HG02840 (cell line): ENCODE measurements around the gene KLK14.

Experiments
- ATAC-seq: cut with Tn5 transposase; IDR thresholded peaks from one replicate; pipeline ENCODE4 v1.9.1; 2021; ENCODE audit warnings: mild to moderate bottlenecking, moderate library complexity, moderate number of reproducible peaks; ENCODE audit not compliant: unreplicated experiment, low FRiP score

The KLK14 gene

DNA sequence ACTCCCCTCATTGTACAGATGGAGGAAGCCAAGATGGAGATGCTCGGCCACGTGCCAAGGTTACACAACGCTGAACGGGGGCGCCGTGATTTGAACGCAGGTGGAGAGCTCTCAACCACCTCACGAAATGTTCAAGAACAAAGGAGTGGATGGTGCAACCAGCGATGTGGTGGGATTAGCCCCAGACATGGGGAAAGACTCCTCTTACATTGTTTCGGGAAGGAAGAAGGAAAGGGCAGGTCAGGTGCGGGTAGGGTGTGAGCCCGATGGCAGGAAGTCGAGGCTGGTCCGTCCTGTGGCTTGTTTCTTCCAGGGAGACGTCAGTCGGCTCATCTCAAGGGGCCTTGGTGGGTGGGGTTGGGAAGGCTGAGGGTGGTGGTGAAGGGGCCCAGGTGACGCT is 7.1 kb upstream of the KLK14 start:
- ATAC-seq, result no peak

DNA sequence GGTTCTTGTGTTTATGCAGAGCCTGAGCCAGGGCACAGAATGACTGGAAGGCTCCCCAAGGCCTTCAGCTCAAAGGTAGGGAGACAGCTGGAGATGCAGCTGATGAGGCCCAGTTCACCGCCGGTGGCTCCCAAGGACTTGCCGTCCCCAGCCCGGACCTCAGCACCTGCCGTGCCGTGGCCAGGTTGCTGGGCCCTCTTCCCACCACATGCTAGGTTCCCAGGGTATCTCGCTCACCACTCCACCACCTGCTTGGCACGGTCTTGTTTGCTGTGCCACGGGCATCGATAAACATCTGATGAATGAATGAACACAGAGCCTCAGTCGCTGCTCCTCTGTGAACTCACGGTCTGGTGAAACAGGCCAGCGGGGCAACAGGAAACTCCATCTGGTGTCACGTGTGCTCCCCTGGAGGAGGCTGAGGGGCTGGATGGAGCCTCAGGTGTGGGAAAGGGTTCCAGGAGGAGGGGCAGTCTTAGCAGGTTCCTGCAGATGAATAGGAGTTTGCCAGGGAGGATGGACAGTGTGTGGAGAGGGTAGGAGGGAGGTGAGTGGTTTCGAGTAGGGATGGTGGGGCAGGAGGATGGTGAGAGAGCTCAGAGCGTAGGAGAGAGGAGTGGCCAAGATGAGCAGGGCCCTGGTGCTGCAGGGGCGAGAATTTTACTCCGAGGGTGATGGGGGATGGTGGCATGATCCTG is 3.6 kb upstream of the KLK14 start:
- no peak for ATAC-seq

DNA sequence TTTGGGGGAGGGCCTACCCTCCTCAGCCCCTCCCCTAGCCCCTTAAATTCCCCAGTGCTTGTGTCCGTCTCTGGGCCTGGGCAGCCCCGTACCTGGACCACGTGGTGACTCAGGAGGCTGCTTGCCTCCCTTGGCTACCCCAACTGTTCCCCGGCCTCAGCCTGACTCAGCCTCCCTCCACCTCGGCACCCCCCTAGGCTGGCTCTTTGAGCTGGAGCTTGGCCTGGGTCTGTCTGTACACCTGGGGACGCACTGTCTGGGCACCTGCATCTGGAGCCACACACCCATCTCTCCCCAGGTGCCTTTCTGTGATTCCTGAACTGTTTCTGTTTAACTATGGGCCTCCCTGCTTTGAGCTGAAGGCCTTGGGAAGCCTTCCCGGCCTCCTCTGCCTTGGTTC is 1.8 kb upstream of the KLK14 start:
- no peak for ATAC-seq

DNA sequence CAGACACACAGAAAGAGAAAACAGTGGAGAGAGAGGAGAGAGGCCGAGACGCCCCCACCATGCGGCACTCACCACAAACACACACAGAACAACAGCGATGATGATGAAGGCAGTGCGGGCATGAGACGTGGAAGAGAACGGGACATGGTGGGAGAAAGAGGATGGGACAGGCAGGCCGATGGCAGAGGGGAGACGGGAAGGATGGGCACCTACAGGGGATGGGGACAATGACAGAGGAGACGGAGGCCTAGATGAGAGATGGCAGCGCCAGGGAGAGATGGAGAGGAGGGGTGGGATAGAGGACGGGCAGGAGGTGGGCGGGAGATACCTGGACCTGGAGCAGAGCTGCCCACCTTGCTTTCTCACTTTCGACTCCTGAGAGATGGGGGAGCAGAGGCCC is 1.1 kb upstream of the KLK14 start:
- no peak for ATAC-seq

DNA sequence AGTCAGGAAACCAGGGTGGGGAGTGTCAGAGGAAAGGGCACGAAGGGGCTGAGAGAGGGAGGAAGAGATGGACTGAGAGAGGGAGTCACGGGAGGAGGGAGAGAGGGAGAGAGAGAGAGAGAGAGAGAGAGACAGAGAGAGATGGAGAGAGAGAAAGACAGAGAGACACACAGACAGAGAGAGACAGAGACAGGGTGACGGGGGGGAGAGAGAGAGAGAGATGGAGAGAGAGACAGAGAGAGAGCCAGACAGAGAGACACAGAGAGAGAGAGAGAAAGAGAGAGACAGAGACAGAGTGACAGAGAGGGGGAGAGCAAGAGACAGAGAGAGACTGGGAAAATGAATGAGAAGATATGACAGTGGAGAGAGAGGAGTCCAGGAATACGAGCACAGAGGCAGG is 494 bp upstream of the KLK14 start:
- ATAC-seq, result no peak

DNA sequence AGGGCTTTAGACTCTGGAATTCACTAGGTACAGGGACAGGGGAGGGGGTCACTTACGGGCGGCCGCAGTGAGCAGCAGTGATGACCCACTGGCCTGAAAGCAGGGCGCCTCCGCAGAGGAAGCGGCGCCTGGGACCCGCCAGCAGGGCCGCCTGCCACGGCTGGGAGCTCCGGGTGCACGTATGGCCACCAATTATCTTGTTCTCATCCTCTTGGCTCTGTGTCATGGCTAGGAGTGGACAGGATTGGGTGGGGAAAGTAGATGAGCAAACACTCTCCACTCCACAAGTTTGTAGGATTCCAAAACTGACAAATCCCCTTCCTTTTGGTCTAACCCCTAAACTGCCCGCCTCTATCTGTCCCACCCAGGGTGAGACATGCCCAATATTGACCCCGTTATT is 1.2 kb downstream of the KLK14 start:
- ATAC-seq, result no peak

DNA sequence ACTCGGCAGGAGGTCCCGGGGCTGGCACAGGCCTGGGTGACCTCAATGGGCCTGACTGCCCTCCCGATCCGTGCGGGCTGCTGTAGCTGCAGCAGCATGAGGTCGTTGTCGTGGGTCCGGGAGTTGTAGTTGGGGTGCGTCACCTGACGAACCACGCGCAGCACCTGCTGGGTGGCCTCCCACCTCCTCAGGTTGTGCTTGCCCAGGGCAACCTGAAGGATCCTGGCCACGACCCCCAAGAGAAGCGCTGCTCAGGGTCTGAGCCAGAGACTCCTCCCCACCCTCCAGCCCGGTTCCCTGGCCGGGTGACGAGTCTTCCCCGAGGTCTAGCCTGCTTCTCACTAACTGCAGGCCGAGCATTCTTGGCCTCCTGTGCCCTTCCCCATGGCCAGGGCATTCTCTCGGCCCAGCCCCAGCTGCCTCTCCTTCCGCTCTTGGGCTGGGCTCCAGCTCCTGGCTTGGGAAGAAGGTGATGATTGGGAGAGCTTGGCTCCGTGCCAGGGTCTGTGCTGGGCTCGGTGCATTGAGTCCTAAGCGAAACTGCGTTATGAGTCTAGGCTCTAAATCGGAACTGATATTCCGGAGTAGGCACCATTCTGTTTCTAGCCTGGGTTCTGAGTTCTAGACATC is 3.1 kb downstream of the KLK14 start:
- no peak for ATAC-seq

DNA sequence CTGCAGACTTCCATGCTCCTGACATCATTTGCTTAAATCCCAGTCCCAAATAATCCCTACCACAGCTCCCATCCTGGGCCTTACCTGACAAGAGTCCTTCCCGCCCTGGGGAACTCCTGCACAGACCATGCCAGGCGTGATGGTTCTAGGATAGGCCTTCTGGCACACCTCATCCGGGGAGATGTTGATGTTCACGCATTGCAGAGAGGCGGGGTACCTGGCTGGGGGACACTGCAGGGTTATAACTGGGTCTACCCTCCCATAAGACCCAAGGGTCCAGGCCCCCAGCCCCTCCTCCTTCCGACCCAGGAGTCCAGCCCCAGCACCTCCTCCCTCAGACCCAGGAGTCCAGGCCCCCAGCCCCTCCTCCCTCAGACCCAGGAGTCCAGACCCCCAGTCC is 4.0 kb downstream of the KLK14 start:
- no peak for ATAC-seq

DNA sequence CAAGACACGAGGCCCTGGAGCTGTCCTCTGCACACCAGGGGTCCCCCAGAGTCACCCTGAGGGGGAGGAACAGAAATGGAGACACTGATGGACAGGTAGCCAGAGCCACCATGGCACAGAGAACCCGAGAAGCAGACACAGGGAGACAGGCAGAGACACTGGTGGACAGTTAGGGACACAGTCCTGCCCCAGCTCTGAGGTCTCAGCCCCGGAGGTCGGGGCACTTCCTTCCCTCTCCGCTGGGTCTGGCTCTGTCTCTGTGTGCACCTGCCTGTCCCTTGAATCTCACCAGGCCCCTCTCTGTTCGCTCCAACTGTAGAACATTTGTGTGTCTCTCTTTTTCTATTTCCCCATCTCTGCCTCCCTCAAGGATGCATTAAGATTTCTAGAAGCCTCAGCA is 4.6 kb downstream of the KLK14 start:
- ATAC-seq, result no peak

DNA sequence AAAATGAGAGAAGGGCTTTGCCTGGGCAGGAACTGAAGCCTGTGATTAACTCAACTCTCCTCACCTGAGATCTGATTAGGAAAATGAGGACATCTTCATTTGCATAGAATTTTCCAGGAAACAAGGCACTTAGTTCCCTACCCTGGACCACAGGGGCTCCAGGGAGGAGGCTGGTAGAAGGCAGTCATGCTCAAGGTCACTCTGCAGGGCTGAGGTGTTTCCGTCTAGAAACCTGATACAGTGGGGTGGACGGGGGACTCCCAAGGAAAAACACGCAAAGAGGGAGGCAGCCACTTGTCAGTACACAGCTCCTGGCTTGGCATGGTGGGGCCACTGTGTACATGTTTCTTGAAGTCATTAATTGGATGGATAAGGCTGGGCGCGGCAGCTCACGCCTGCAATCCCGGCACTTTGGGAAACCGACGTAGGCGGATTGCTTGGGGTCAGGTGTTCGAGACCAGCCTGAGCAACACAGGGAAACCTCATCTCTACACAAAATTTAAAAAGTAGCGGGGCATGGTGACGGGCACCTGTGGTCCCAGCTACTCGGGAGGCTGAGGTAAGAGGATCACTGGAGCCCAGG is 6.0 kb downstream of the KLK14 start:
- ATAC-seq, result no peak

DNA sequence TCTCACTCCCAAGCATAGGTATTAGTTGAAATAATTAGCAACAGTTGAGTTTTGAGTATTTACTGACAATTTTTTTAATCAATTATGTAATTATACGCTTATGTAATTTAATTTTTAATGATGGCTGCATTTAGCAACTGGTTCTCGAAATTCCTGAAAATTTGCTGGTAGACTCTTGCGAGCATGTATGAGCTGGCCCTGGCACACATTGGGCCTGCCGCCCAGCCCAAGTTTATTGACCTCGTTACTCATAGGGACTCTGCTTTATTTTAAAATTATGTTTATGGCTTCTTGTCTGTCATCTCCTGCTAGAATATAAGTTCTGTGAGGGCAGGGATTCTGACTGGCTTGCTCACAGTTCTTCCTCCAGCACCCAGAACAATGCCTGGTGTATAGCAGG is 6.7 kb downstream of the KLK14 start:
- ATAC-seq, result no peak

DNA sequence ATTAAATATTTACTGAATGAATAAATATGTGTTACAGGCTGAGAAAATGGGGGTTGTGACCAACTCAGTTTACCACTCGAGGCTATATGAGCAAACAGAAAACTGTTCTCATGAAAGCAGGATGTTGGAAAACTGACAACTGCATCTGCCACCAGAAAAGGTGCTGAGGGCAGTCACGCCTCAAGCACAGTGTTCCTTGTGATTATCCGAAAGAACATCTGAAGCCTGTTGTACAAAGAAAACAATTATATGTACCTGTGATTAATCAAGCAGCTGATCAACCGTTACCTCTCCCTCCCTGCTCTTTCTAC is 11.6 kb downstream of the KLK14 start:
- ATAC-seq, result no peak

DNA sequence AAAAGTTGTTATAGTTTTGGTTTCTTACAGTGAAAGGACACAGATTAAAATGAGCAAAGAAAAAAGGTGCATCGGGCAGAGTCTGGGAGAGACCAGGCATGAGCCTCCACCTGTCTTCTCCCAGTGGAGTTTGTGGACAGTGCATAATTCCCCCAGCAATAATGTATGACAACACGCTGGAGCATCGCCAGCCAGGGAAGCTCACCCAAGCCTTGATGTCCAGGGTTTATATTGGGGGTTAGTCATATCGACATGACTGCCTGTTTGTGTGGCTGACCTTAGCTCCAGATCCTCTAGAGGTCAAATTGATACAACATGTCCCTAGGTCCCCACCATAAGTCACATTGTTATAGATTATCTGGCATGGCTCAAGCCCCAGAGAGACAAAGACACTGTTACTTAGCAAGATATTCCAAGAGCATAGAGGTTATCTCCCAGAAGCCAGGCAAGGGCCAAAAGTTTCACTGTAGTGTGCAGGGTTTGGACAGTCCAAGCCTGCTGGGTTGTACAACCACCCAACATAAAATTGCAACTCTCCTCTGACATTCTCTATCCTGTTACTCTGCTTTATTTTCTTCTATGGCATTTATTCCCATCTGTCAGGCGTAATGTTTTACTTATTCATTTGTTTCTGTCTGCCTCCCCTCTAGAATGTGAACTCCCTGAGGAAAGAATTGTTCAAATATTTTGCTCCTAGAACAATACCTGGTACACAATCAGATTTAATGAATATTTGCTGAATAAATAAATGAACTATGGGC is 12.2 kb downstream of the KLK14 start:
- no peak for ATAC-seq

DNA sequence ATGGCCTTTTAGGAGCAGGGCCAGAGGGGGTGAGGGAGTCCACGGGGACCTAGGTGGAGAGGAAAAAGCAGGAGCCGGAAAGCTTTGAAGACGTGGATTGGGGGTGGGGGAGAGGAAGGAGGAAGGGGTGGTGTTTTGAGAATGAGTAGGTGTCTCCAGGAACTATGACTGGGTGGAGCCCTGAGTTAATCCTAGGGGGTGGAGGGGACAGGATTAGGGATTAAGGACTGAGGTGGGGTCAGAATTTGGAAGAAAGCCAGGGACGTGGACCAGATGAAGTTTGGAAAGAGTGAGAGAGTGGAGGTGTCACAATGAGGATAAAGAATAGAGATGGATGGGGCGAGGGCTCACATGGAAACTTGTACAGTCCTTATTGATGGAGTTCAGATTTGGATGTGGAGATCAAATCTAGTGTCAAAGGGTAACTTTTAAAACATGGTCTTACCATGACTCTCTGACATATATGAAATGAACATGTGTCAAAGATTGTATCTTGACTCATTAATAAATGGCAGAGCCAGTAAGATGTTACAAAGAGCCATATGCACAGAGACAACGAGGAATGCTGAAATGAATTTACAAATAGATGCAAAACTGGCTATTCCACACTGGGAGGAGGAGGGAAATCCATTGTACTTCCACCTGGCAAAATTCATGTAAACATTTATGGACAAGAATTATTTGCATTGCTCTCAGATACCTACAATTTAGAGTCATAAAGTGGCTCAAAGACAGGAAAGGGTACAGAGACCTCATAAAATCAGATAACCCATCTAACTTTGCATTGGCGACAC is 16.1 kb downstream of the KLK14 start:
- ATAC-seq, result no peak

DNA sequence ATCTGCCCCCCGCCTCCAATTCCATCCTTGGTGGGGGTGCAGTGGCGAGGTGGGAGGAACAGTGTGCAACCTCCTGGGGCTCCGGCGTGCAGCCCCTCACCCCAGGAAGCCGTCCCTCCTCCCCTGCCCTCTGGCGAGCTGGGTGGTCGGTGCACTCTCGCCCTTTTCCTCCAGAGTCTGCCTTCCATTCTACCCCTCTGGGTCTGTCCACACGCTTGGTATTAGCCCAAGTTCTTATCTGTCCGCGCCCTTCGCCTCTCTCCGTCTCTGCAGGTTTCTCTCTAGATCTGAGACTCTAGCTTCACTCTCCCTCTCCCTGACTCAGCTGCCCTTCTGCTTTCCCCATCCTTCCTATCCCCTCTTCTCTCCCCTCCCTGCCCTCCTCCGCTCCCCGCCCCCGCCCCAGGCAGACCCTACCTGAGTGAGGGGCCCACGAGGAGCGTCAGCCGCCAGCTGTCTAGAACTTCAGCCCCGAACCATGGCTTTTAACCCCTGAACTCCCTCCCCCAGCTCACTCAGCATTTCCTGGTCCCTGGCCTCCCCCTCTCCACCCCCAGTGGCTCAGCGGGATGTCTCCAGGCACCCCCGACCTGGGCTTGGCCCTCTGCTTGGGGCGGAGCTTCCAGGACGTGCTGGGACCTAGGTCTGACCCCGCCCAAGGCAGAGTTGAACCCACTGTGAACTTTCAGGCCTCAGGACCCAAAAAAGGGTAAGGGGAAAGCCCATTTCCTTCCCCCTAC is 17.3 kb downstream of the KLK14 start:
- no peak for ATAC-seq

DNA sequence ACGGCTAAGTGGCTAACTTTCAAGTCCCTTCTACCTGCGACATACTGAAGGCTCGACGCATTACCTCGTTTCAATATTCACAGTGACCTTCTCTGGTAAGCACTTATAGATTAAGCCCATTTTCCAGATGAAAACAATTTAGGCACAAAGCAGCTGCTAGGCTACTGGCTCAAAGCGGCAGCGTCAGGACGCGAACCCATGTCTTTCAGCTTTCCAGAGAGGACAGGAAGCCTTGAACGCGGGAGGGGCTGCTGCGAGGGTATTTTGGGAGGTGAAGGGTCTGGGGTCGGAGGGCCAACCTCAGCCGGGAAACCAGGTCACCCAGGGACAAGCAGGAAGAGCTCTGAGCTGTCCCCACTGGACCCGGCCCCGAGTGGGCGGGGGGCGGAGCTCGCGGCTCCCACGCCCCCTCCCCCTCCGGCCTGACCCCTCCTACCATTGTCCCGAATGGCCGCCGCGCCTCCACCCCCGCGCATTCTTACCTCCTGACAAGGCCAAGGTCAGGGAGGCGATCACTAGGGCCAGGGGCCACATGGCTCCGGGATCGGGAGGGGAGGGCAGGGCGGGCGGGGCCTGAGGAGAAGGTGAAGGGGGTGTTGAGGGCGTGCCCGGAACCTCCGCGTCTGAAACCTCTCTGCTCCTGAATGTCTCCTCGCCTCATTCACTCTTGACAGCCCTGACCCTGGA is 18.0 kb downstream of the KLK14 start, which contains the start of gene KLK13:
Gene KLK13, minus strand, starts transcription at position 559 of the 687 bp plus-strand sequence. Its CDS starts 25 bp downstream, at position 534.
- ATAC-seq, result no peak

DNA sequence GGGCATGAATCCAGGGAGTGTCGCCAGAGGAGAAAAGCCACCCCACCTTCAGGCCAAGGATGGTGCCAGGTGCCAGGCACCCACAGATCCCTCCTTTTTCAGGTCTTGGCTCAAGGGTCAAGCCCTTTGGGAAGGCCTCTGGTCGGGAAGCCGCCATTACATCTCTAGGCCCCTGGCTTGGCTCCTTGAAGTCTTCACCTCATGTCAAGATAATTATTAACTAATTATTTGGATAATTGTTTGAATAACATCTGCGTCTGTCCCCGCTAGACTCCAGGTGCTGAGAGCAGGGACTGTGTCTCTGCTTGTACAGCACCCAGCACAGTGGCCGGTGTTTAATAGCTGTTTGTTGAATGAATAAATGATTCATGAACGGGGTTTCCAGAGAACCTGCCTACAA is 19.0 kb downstream of the KLK14 start:
- ATAC-seq, result no peak

DNA sequence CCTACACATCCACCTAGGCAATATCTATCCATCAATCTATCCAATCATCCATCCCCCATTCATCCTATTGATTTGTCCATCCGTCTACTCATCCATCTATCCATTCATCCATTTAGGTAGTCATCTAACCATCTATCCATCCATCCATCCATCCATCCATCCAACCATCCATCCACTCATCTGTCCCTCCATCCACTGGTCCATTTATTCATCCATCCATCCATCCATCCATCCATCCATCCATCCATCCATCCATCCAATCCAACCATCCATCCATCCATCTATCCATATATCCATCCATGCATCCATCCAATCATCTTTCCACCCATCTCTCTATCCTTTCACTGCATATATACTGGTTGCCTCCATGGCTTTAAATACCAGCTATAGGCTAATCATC is 21.7 kb downstream of the KLK14 start:
- ATAC-seq, result no peak

DNA sequence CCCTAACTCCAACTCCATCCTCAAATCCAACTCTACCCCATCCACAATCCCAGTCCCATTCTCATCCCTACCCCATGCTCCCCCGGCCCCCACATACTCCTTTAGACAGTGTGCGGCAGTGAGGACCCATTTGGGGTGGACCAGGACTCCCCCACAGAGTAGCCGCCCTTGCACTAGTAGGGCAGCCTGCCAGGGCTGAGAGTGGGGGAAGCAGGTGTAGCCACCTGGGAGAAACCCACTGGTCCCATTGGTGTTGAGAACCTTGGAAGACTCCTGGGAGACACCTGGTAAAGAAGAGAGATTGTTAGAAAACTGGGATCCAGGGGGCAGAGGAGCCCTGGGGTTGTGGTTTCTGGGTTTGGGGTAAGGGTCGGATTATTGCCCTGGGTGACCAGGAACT is 22.4 kb downstream of the KLK14 start:
- no peak for ATAC-seq
